ENCODE measurements around the gene TGFBR3L. TPM values are rescaled to one million over a fixed set of nuclear protein-coding genes. Genes with fewer than 3 reads are reported as not detected.

Gene TGFBR3L
- total and polyA plus RNA-seq, 2 of the 8 experiments (the other 6 are each of a cell fraction or from before 2014, with no cell fraction given) = 3.1 to 3.7 TPM

- ChIA-PET CTCF (ENCODE audit: partially characterized antibody) (interaction anchor here (0.6 to 9.0 kb wide), 19 partner anchors 9 to 238 kb away, joined by 3 to 112 read pairs (median 4); partner anchors contain the start of genes MAP2K7, PRR36 and TIMM44), POLR2A (ENCODE audit: partially characterized antibody) (interaction anchor here (0.6 to 10.6 kb wide), 16 partner anchors 9 to 60 kb away, joined by 3 to 106 read pairs (median 4); partner anchors contain the start of genes CTXN1, LRRC8E and MAP2K7)
- H3K79me1 ChIP-seq (ENCODE audit: low read depth, low read length) = no peaks in the 10 kb centered on the region
- DNase-seq (ENCODE audit: low read depth in 1 of 2, low spot score in 2 of 2) (peak in 1 of 2 experiments; percentile 86), FAIRE-seq (no peak)
- peak overlapping the region; percentile 78 for H4K8ac ChIP-seq (ENCODE audit: extremely low read depth, insufficient read depth, low read length)
- no peak overlapping the region for H3K4ac ChIP-seq (replicated peaks; ENCODE audit: insufficient read length, low read depth, low read length)
- H4K20me1 ChIP-seq (replicated peaks in 1 of 2; ENCODE audit: control insufficient read depth in 1 of 2, insufficient read depth in 2 of 2, low read length in 2 of 2) = peaks cover 5 to 7% of the 10 kb centered on the region in 2 experiments
- H3K14ac ChIP-seq (ENCODE audit: insufficient read length) = no peak overlapping the region
- H3K4me2 ChIP-seq (ENCODE audit: insufficient read depth in 1 of 2, low read depth in 2 of 2, low read length in 2 of 2) = peak overlapping the region; percentile 86 to 94
- peaks cover 0 to 20% (median 12%) of the 10 kb centered on the region in 4 experiments; a peak in 5 of 7 replicates for H3K4me1 ChIP-seq (replicated peaks in 1 of 4; ENCODE audit: control insufficient read depth in 3 of 4, insufficient read depth in 4 of 4, low read length in 3 of 4)
- peak overlapping the region; percentile 31; the same call in 1 of the 2 replicates for H2BK15ac ChIP-seq (ENCODE audit: low read length)
- H3K27me3 ChIP-seq (replicated peaks in 1 of 4; ENCODE audit: control insufficient read depth in 3 of 4, extremely low read depth in 1 of 4, insufficient read depth in 3 of 4, low read length in 3 of 4) = peaks cover 17 to 45% (median 39%) of the 10 kb centered on the region in 4 experiments; a peak in 6 of 7 replicates
- H2AFZ ChIP-seq (ENCODE audit: low read length) = no peak overlapping the region
- H4K5ac ChIP-seq (ENCODE audit: insufficient read length, low read depth, low read length) = no peak overlapping the region
- H3K56ac ChIP-seq (replicated peaks; ENCODE audit: insufficient read length, low read depth, low read length) = no peak overlapping the region
- no peak overlapping the region for H4K91ac ChIP-seq (replicated peaks; ENCODE audit: insufficient read length, low read length)
- H2BK120ac ChIP-seq (replicated peaks; ENCODE audit: low read depth, low read length) = no peak overlapping the region
- 0 out of 2 replicates have a peak overlapping the region, but pooled peaks have one; percentile 60 for H2BK12ac ChIP-seq (ENCODE audit: low read depth, low read length)
- H3K79me2 ChIP-seq (ENCODE audit: control insufficient read depth in 1 of 2, insufficient read depth in 2 of 2, low read length in 2 of 2) = no peaks in the 10 kb centered on the region
- no peak overlapping the region for H3K23ac ChIP-seq (ENCODE audit: insufficient read length)
- H2BK20ac ChIP-seq (ENCODE audit: low read length) = no peak overlapping the region
- H3K23me2 ChIP-seq (ENCODE audit: low read depth, low read length) = peaks cover 21% of the 10 kb centered on the region
- 2% methylated on average over 55 of the region's 71 CpGs; no CpG with 5 or more reads in 1 of the 2 experiments for WGBS, 2 experiments (ENCODE audit: extremely low coverage in 1 of 2, insufficient coverage in 1 of 2, insufficient read length in 1 of 2, insufficient replicate concordance in 2 of 2, low coverage in 1 of 2, low lambda C conversion rate in 2 of 2, missing lambda C conversion rate in 1 of 2)
- H3K9ac ChIP-seq (replicated peaks in 1 of 4; ENCODE audit: extremely low read depth in 1 of 4, low read depth in 3 of 4, low read length in 3 of 4) = peak overlapping the region in 1 of 4 experiments; percentile 27; a peak in 2 of 7 replicates
- H3K4me3 ChIP-seq (ENCODE audit: extremely low read depth in 1 of 4, insufficient read depth in 2 of 4, low read depth in 3 of 4, low read length in 4 of 4) = peak overlapping the region; percentile 30 to 64 (median 48)
- no peaks in the 10 kb centered on the region for H3K9me3 ChIP-seq (ENCODE audit: insufficient read depth in 2 of 2, low read depth in 1 of 2, low read length in 1 of 2)
- H3K27ac ChIP-seq (ENCODE audit: low read depth, low read length) = no peak overlapping the region
- peak overlapping the region; percentile 71; the same call in 1 of the 2 replicates for H3K18ac ChIP-seq (ENCODE audit: extremely low read depth, low read length)
- H2BK5ac ChIP-seq (ENCODE audit: low read depth, low read length) = no peak overlapping the region; the same call in 1 of the 2 replicates
- H3K36me3 ChIP-seq (ENCODE audit: control insufficient read depth in 2 of 4, insufficient read depth in 4 of 4, low read length in 3 of 4) = peaks cover 0 to 4% (median 0%) of the 10 kb centered on the region in 4 experiments; a peak in 1 of 8 replicates
- H2AK5ac ChIP-seq (ENCODE audit: low read depth, low read length) = no peak overlapping the region
- TF ChIP-seq BACH1 (IDR thresholded peaks at IDR 0.05; ENCODE audit: low read length) (no peak; the same call in 1 of the 2 replicates), ZNF274 (IDR thresholded peaks at IDR 0.05; ENCODE audit: borderline replicate concordance, extremely low read depth, low read length) (no peak), EP300 (IDR thresholded peaks at IDR 0.05; ENCODE audit: borderline replicate concordance in 1 of 2, low read depth in 2 of 2, low read length in 2 of 2) (no peak), RBBP5 (IDR thresholded peaks at IDR 0.05; ENCODE audit: borderline replicate concordance, low read depth, low read length) (peak; percentile 17; the same call in 1 of the 2 replicates), ASH2L (IDR thresholded peaks at IDR 0.05; ENCODE audit: low read length) (no peak), SAP30 (IDR thresholded peaks at IDR 0.05; ENCODE audit: insufficient read depth, insufficient replicate concordance, low read length) (no peak), TBP (IDR thresholded peaks at IDR 0.05; ENCODE audit: low read depth, low read length) (no peak), POLR2A (IDR thresholded peaks at IDR 0.05; ENCODE audit: control extremely low read depth in 1 of 2, low read depth in 2 of 2, low read length in 2 of 2) (0 out of 3 replicates have a peak, but pooled peaks of 1 of the 2 experiments have one; percentile 21), SP1 (IDR thresholded peaks at IDR 0.05; ENCODE audit: low read depth, low read length) (no peak), TAF7 (optimal IDR thresholded peaks at IDR 0.05; ENCODE audit: borderline replicate concordance, low read depth, low read length) (no peak), BRCA1 (IDR thresholded peaks at IDR 0.05; ENCODE audit: low read depth, low read length) (no peak)
These were observed 2.8 kb downstream of the TGFBR3L start for GRCh38 chr19:7917267-7918061.

Measured in H1 (cell line).